ENCODE data around the gene USP13. TPM values are rescaled to one million over a fixed set of nuclear protein-coding genes. Genes with fewer than 3 reads are reported as not detected.

USP13 gene
- total and polyA plus RNA-seq, 2 experiments from 2014 or later, result 30.6 to 31.1 TPM

- Histone ChIP-seq H3K4me3 (no peak overlapping the region), H3K27me3 (no peaks in the 10 kb centered on the region), H3K9me3 (ENCODE audit: low read depth) (no peaks in the 10 kb centered on the region), H3K36me3 (peaks cover 18% of the 10 kb centered on the region), H3K27ac (no peak overlapping the region), H3K4me1 (ENCODE audit: low read depth) (no peaks in the 10 kb centered on the region)
- DNase-seq (ENCODE audit: low read depth in 1 of 2, low spot score in 1 of 2), result no peak
- TF ChIP-seq CTCF (IDR thresholded peaks at IDR 0.05; ENCODE audit: low read depth, low read length), result no peak
Measured at GRCh38 chr3:179729981-179730380, 77.1 kb downstream of the USP13 start.

GRCh38 chr3:179730506-179730905 lies 77.7 kb downstream of the USP13 start:
- H3K27me3 ChIP-seq, result no peaks in the 10 kb centered on the region
- no peaks in the 10 kb centered on the region for H3K9me3 ChIP-seq (ENCODE audit: low read depth)
- H3K27ac ChIP-seq, result no peak overlapping the region
- no peaks in the 10 kb centered on the region for H3K4me1 ChIP-seq (ENCODE audit: low read depth)
- no peak overlapping the region for H3K4me3 ChIP-seq
- H3K36me3 ChIP-seq, result peaks cover 18% of the 10 kb centered on the region
- no peak for DNase-seq (ENCODE audit: low read depth in 1 of 2, low spot score in 1 of 2)
- no peak for TF ChIP-seq CTCF (IDR thresholded peaks at IDR 0.05; ENCODE audit: low read depth, low read length)

GRCh38 chr3:179731544-179731943 lies 78.7 kb downstream of the USP13 start:
- H3K4me1 ChIP-seq (ENCODE audit: low read depth), result no peaks in the 10 kb centered on the region
- H3K27ac ChIP-seq, result no peak overlapping the region
- no peaks in the 10 kb centered on the region for H3K9me3 ChIP-seq (ENCODE audit: low read depth)
- no peaks in the 10 kb centered on the region for H3K27me3 ChIP-seq
- DNase-seq (ENCODE audit: low read depth in 1 of 2, low spot score in 1 of 2), result no peak
- H3K4me3 ChIP-seq, result no peak overlapping the region
- no peak for TF ChIP-seq CTCF (IDR thresholded peaks at IDR 0.05; ENCODE audit: low read depth, low read length)
- peaks cover 18% of the 10 kb centered on the region for H3K36me3 ChIP-seq

GRCh38 chr3:179732661-179733348 lies 80.0 kb downstream of the USP13 start:
- no peak for TF ChIP-seq CTCF (IDR thresholded peaks at IDR 0.05; ENCODE audit: low read depth, low read length)
- no peak for DNase-seq (ENCODE audit: low read depth in 1 of 2, low spot score in 1 of 2)
- no peaks in the 10 kb centered on the region for H3K27me3 ChIP-seq
- H3K27ac ChIP-seq, result no peak overlapping the region
- H3K4me1 ChIP-seq (ENCODE audit: low read depth), result no peaks in the 10 kb centered on the region
- H3K36me3 ChIP-seq, result peaks cover 18% of the 10 kb centered on the region
- H3K4me3 ChIP-seq, result no peak overlapping the region
- no peaks in the 10 kb centered on the region for H3K9me3 ChIP-seq (ENCODE audit: low read depth)

GRCh38 chr3:179733797-179734196 lies 81.0 kb downstream of the USP13 start:
- peaks cover 18% of the 10 kb centered on the region for H3K36me3 ChIP-seq

More at GRCh38 chr3:179733797-179734196, 81.0 kb downstream of the USP13 start:
- no peak for TF ChIP-seq CTCF (IDR thresholded peaks at IDR 0.05; ENCODE audit: low read depth, low read length)
- Histone ChIP-seq H3K4me1 (ENCODE audit: low read depth) (no peaks in the 10 kb centered on the region), H3K9me3 (ENCODE audit: low read depth) (no peaks in the 10 kb centered on the region), H3K4me3 (no peak overlapping the region), H3K27ac (no peak overlapping the region), H3K27me3 (no peaks in the 10 kb centered on the region)
- DNase-seq (ENCODE audit: low read depth in 1 of 2, low spot score in 1 of 2), result no peak
